GM12874 (cell line): ENCODE data around the gene PTAFR.

ENCODE experiments used
- TF ChIP-seq, protein P1 (sequence below): IDR thresholded peaks from 2 replicates; pipeline ENCODE4 v1.5.1; 2011; ENCODE audit warnings: low read depth, mild to moderate bottlenecking, control low read depth, low read length, moderate library complexity; ENCODE audit not compliant: insufficient read depth

The PTAFR gene

DNA sequence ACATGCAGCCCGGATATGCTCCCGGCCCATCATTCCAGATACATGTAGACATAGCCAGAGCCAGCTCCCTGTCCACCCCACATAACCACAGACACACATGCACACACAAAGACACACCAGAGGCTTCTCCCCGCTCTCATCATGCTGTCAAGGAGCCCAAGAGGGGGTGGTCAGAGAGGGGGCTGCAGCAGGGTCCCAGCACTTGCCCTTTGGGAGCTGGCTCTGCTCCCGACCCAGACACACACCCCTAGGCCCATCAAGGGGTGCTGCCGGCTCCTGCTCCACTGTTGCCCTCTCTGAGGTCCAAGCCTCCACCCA lies 2.6 kb downstream of the PTAFR start:
- TF ChIP-seq, protein P1, sequence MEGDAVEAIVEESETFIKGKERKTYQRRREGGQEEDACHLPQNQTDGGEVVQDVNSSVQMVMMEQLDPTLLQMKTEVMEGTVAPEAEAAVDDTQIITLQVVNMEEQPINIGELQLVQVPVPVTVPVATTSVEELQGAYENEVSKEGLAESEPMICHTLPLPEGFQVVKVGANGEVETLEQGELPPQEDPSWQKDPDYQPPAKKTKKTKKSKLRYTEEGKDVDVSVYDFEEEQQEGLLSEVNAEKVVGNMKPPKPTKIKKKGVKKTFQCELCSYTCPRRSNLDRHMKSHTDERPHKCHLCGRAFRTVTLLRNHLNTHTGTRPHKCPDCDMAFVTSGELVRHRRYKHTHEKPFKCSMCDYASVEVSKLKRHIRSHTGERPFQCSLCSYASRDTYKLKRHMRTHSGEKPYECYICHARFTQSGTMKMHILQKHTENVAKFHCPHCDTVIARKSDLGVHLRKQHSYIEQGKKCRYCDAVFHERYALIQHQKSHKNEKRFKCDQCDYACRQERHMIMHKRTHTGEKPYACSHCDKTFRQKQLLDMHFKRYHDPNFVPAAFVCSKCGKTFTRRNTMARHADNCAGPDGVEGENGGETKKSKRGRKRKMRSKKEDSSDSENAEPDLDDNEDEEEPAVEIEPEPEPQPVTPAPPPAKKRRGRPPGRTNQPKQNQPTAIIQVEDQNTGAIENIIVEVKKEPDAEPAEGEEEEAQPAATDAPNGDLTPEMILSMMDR = no peak

DNA sequence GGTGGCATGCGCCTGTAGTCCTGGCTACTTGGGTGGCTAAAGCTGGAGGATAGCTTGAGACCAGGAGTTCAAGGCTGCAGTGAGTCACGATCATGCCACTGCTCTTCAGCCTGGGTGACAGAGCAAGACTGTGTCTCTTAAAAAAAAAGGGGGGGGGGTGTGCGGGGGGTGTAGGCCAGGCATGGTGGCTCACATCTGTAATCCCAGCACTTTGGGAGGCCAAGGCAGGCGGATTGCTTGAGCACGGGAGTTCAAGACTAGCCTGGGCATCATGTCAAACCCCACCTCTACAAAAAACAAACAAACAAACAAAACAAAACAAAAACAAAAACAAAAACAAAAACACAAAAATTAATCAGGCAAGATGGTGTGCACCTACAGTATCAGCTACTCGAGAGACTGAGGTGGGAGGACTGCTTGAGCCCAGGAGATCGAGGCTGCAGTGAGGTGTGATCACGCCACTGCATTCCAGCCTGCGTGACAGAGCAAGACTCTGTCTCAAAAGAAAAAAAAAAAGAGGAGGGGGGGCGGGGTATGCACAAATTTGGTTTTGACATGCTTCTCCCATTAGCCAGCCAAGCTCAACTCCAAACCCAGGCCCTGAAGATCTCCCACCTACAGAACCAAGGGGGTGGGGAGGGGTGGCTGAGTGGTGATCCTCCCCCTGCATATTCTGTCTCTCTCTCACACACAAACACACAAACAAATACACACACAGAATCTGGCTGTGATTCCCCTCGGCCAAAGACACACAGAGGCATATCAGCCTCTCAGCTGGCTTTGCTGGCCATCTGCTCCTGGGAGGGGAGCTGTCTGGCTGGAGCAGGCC lies 3.1 kb downstream of the PTAFR start:
- TF ChIP-seq, protein P1 = no peak

DNA sequence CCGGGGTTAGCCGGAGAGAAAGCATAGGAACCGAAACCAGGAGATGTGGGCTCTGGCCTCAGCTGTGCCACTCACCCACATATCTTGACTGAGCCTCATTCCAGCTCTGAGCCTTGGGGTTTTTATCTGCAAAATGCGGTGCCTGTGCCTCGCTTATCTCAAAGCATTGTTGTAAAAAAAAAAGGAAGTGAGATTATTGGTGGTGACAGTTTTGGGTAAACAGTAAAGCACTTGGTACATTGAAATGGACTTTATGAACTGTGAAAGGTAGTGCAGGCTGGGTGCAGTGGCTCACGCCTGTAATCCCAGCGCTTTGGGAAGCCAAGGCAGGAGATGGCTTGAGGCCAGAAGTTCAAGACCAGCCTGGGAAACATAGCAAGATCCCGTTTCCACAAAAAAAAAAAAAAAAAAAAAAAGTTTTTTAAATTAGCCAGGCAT lies 3.8 kb downstream of the PTAFR start:
- TF ChIP-seq, protein P1 = no peak

DNA sequence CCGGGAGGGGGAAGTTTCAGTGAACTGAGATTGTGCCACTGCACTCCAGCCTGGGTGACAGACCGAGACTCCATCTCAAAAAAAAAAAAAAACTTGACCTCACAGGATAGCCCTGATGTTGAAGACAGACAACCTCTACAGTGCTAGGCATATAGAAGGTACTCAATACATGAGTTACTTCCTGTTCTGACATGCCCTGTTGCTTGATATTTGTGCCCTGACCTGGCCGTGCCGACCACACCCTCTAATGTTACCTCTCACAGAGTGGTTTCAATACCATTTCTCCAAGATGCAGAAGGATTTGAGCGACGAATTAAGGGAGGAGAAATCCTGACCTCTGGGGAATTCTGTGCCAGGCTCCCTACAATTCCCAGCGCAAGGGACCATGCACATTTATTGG lies 5.2 kb downstream of the PTAFR start:
- TF ChIP-seq, protein P1 = no peak

DNA sequence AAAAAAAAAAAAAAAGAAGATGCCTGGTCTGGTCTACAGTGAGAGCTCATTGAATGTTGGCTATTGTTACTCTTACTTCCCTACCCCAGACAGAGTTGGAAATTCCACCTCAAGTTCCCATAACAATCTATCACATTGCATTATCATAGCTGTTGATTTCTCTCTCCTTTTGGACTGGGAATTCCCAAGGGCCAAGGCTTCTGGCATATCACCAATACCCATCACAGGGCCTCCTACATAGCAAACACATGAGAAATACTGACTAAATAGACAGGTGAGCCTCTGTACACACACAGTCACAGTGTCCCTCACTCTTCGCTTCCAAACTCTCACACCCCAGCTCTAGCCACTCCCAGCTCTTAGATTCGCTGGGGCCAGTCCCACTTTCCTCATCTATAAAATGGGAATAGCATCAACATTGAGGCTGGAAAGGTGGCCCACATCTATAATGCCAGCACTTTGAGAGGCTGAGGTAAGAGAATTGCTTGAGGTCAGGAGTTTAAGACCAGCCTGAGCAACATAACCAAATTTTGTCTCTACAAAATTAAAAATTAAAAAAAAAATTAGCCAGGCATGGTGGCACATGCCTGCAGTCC lies 6.4 kb downstream of the PTAFR start:
- TF ChIP-seq, protein P1 = no peak

DNA sequence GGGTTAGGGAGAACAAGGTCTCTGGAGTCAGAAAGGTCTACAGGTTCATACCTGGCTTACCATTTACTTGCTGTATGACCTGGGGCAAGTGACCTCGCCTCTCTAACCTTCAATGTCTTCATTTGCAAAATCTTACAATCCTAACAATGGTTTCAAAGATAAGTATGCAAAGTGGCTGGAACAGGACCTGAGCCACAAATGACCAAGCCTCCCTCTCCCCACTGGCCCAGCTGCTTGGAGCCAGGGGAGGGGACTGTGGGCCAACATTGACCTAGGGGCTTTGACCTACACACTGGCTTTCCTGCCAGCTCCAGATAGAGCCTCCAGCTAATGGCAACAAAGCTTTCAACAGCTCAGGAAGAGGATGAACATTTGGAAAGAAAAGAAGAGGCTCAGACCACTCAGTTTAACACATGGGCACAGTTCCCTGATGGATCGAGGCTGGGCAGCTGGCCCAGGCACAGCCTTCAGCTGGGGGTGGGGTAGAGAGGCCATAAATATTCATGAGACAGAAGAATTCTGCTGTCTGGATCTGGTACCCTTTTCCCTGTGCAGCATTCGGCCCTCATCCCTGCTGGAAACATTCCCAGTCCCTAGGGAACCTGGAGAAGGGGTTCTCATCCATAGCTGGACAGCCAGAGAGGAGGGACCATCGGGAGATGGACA lies 12.9 kb downstream of the PTAFR start:
- TF ChIP-seq, protein P1 = no peak

DNA sequence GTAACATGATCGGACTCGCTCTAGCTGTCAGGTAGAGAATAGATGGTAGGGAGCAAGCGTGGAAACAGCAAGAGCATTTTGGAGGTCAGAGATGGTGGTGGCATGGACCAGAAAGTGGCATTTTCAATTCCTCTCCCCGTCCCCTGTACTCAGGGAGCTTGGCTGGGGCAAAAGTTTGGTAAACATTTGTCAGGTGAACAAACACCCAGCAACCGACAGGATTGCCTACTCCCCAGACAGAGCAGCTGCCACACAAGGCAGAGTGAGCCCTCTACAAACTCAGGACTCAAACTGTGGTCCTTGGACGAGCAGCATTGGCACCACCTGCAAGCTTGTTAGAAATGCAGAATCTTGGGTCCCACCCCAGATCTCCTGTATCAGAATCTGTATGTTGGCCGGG lies 14.3 kb downstream of the PTAFR start:
- TF ChIP-seq, protein P1 = no peak
